Measurements from ENCODE around the gene GNS. TPM values are rescaled to one million over a fixed set of nuclear protein-coding genes. Genes with fewer than 3 reads are reported as not detected.

The GNS gene
- total RNA-seq, 1 experiment from 2014 or later: 26.0 TPM

DNA sequence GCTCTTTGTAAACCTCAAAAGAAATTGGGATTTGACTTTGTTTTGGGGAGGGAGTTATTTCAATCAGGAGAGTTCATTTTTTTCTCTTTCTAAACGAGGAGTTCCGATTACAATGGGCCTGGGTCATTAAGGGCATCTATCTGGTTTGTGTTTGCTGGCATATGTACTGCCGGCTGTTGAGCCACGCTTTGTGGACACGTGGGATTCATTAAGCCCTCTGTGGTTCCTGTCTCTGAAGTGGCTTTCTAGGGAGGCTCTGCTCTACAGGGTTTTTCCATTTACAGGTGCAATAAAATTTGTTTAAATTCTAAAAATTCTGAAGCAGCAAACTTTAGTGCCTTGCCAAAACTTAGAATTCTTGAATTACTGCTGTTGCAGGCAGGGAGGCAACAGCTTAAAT, 57.9 kb downstream of the GNS start:
- H2BK15ac ChIP-seq (ENCODE audit: low read depth, low read length): no peak overlapping the region
- Mint-ChIP-seq H3K27me3 (ENCODE audit: low read depth) (no peaks in the 10 kb centered on the region; the same call in 1 of the 2 replicates), H3K9me3 (no peaks in the 10 kb centered on the region), H3K4me1 (peaks cover 0 to 11% of the 10 kb centered on the region in 2 experiments; a peak in 2 of 4 replicates), H3K27ac (peak overlapping the region in 2 of 3 experiments; percentile 11 to 58; a peak in 2 of 7 replicates), H3K4me3 (no peak overlapping the region), H3K36me3 (ENCODE audit: insufficient read depth in 1 of 3, low read depth in 3 of 3) (peaks cover 0 to 13% (median 3%) of the 10 kb centered on the region in 3 experiments; a peak in 4 of 7 replicates)
- H3K4ac ChIP-seq (ENCODE audit: low read depth, low read length): no peak overlapping the region
- H4K8ac ChIP-seq (replicated peaks; ENCODE audit: insufficient read length, low read depth, low read length): no peak overlapping the region
- TF ChIP-seq, protein P1, sequence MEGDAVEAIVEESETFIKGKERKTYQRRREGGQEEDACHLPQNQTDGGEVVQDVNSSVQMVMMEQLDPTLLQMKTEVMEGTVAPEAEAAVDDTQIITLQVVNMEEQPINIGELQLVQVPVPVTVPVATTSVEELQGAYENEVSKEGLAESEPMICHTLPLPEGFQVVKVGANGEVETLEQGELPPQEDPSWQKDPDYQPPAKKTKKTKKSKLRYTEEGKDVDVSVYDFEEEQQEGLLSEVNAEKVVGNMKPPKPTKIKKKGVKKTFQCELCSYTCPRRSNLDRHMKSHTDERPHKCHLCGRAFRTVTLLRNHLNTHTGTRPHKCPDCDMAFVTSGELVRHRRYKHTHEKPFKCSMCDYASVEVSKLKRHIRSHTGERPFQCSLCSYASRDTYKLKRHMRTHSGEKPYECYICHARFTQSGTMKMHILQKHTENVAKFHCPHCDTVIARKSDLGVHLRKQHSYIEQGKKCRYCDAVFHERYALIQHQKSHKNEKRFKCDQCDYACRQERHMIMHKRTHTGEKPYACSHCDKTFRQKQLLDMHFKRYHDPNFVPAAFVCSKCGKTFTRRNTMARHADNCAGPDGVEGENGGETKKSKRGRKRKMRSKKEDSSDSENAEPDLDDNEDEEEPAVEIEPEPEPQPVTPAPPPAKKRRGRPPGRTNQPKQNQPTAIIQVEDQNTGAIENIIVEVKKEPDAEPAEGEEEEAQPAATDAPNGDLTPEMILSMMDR (conservative IDR thresholded peaks at IDR 0.05): no peak
- no peak overlapping the region for H3T11ph ChIP-seq (ENCODE audit: low read length)
- H2BK12ac ChIP-seq (ENCODE audit: insufficient read length, low read depth, low read length): no peak overlapping the region
- H3K9ac ChIP-seq (ENCODE audit: extremely low read depth, insufficient read length, low read length): no peak overlapping the region
- no peaks in the 10 kb centered on the region for H3K79me1 ChIP-seq (ENCODE audit: insufficient read depth, low read depth, low read length, poor library complexity, severe bottlenecking)
- H2BK5ac ChIP-seq (ENCODE audit: insufficient read length, low read length): no peak overlapping the region
- H3K4me2 ChIP-seq (ENCODE audit: insufficient read depth, insufficient read length, low read length): no peak overlapping the region
- H3K27me3 ChIP-seq (ENCODE audit: insufficient read depth, low read length): no peaks in the 10 kb centered on the region
- H3K18ac ChIP-seq (ENCODE audit: insufficient read length, low read depth, low read length): no peak overlapping the region
- no peak overlapping the region for H4K91ac ChIP-seq (ENCODE audit: insufficient read length, low read depth, low read length)
- H3K14ac ChIP-seq (ENCODE audit: insufficient read depth, low read length): no peak overlapping the region
- no peaks in the 10 kb centered on the region for H3K4me1 ChIP-seq (ENCODE audit: insufficient read depth, low read length)
- no peaks in the 10 kb centered on the region for H3K23me2 ChIP-seq (ENCODE audit: insufficient read length, low read depth, low read length, poor library complexity, severe bottlenecking)
- H2BK120ac ChIP-seq (ENCODE audit: low read depth, low read length, poor library complexity, severe bottlenecking): no peak overlapping the region
- H3K79me2 ChIP-seq (ENCODE audit: insufficient read depth, low read length): no peaks in the 10 kb centered on the region
- H3K9me3 ChIP-seq (ENCODE audit: control insufficient read depth, low read depth, low read length): no peaks in the 10 kb centered on the region
- no peak overlapping the region for H2BK20ac ChIP-seq (ENCODE audit: low read depth, low read length, poor library complexity, severe bottlenecking)
- H2AFZ ChIP-seq (ENCODE audit: low read length): no peak overlapping the region
- H3K23ac ChIP-seq (ENCODE audit: insufficient read length, low read depth, low read length): no peak overlapping the region
- no peak overlapping the region for H3K56ac ChIP-seq (ENCODE audit: insufficient read length, low read depth, low read length)
- no peaks in the 10 kb centered on the region for H4K20me1 ChIP-seq (ENCODE audit: control insufficient read depth, insufficient read depth, insufficient read length)
- DNase-seq: no peak
- H4K5ac ChIP-seq (ENCODE audit: insufficient read length, low read depth, low read length): no peak overlapping the region
- H2AK5ac ChIP-seq (ENCODE audit: insufficient read length, low read length): no peak overlapping the region
- no CpG with 5 or more reads among the region's 5 CpGs for WGBS (ENCODE audit: extremely low coverage, insufficient read length, low lambda C conversion rate)
- H3K27ac ChIP-seq (ENCODE audit: insufficient read length, low read depth, low read length): no peak overlapping the region
